Stimulated activated CD4-positive, alpha-beta T cell treated with anti-CD3 and anti-CD28 coated beads, Interleukin-4, amount 100 ng/mL, for 48 hours (primary cell): ENCODE measurements around the gene ERV3-1.
"Not testable (repeated sequence)": the region's sequence is repeated elsewhere in the genome, so short reads cannot be mapped to it uniquely, and the experiment has no call there.

Experiments
- DNase-seq, 2 donors: peaks; one replicate each; pipeline ENCODE4 v3.0.0-alpha.2; 2020; ENCODE audit warnings: low read depth in 2 of 2

The ERV3-1 gene

DNA sequence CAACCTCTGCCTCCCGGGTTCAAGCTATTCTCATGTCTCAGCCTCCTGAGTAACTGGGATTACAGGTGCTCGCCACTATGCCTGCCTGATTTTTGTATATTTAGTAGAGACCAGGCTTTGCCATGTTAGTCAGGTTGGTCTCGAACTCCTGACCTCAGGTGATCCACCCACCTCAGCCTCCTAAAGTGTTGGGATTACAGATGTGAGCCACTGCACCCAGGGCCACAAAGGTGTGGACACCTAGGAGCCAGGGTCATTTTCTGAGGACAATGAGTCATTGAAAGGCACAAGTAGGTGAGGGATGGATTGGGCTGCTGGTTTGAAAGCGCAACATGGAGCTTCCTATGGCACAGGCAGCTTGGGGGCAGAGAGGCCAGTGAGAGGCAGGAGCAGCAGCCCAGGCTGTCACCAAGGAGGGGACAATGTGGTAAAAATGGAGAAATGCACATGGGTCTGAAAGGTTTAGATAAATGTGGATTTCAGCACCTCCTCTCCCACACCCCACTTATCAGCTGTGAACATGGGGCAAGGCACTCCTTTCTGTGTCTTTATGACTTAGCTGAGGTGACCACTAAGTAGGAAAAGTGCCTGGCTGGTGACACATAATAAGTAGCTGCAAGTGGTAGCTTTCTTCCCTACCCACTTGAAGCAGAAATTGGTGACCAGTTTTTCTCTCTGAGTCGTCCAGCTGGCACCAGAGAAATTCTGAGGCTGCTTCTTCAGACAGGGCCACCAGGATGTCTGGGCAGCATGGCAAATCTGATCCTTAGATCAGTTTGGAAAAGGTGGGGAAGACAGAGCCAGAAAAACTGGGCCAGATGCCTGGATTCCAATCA is 61.6 kb downstream of the ERV3-1 start:
- not testable (repeated sequence) for DNase-seq
